ENCODE results near the gene PADI3.

DNA sequence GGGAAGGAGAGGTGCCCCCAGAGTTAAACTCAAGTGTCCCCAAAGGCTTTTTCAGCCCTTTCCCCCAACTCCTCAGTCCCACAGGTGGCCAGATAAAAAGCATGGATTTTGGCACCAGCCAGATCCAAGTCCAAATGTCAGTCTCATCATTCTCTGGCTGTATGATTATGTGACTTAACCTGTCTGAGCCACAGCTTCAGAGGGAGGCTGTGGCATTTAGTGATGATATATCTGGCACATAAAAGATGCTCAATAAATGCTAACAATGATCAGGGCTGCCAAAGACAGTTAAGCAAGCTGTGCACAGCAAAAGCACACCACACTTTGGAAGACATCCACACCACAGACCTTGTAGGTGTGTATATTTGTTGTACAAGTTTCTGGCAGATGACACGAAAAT lies 5.6 kb upstream of the PADI3 start:
- TF ChIP-seq, protein P1, sequence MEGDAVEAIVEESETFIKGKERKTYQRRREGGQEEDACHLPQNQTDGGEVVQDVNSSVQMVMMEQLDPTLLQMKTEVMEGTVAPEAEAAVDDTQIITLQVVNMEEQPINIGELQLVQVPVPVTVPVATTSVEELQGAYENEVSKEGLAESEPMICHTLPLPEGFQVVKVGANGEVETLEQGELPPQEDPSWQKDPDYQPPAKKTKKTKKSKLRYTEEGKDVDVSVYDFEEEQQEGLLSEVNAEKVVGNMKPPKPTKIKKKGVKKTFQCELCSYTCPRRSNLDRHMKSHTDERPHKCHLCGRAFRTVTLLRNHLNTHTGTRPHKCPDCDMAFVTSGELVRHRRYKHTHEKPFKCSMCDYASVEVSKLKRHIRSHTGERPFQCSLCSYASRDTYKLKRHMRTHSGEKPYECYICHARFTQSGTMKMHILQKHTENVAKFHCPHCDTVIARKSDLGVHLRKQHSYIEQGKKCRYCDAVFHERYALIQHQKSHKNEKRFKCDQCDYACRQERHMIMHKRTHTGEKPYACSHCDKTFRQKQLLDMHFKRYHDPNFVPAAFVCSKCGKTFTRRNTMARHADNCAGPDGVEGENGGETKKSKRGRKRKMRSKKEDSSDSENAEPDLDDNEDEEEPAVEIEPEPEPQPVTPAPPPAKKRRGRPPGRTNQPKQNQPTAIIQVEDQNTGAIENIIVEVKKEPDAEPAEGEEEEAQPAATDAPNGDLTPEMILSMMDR (IDR thresholded peaks at IDR 0.05): no peak
- TF ChIP-seq POLR2A (IDR thresholded peaks at IDR 0.05; ENCODE audit: low read length): no peak
- TF ChIP-seq MAZ (IDR thresholded peaks at IDR 0.05; ENCODE audit: borderline replicate concordance, low read depth, low read length): no peak
- no peak for TF ChIP-seq PBX3 (IDR thresholded peaks at IDR 0.05)
- no peak for TF ChIP-seq CHD2 (IDR thresholded peaks at IDR 0.05; ENCODE audit: low read length, partially characterized antibody)
- TF ChIP-seq HDAC2 (IDR thresholded peaks at IDR 0.05): no peak

Data from A549 (cell line).